ENCODE results near the gene EIF2S1.

DNA sequence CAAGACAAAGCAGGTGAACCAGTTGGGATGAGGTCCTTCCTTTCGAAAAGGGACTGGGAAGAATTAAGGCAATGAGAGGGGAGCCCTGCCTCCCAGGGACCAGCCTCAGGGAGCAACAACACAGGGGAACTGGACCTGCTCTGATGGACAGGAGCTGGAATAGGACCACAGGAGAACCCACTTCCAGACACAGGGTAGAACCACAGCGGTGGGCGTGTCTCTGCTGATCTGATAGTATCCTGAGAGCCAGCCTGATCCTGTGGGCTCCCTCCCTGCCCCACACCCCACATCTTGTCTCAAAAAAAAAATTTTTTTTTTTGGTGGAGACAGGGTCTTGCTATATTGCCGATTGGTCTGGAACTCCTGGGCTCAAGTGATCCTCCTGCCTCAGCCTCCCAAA, 65.5 kb downstream of the EIF2S1 start:
- TF ChIP-seq EZH2 (IDR thresholded peaks at IDR 0.05; ENCODE audit: borderline replicate concordance) = no peak
- TF ChIP-seq, protein P1, sequence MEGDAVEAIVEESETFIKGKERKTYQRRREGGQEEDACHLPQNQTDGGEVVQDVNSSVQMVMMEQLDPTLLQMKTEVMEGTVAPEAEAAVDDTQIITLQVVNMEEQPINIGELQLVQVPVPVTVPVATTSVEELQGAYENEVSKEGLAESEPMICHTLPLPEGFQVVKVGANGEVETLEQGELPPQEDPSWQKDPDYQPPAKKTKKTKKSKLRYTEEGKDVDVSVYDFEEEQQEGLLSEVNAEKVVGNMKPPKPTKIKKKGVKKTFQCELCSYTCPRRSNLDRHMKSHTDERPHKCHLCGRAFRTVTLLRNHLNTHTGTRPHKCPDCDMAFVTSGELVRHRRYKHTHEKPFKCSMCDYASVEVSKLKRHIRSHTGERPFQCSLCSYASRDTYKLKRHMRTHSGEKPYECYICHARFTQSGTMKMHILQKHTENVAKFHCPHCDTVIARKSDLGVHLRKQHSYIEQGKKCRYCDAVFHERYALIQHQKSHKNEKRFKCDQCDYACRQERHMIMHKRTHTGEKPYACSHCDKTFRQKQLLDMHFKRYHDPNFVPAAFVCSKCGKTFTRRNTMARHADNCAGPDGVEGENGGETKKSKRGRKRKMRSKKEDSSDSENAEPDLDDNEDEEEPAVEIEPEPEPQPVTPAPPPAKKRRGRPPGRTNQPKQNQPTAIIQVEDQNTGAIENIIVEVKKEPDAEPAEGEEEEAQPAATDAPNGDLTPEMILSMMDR (IDR thresholded peaks at IDR 0.05; ENCODE audit: poor library complexity) = no peak
- no peak for TF ChIP-seq EZH2phosphoT487 (IDR thresholded peaks at IDR 0.05; ENCODE audit: low read depth, severe bottlenecking, unreplicated experiment)
